PFSK-1 (cell line): ENCODE results near the gene EBF4.

Experiments used
- POLR2AphosphoS5 ChIP-seq: IDR thresholded peaks from 2 replicates; pipeline ENCODE4 v1.6.1; 2012; ENCODE audit warnings: low read depth, mild to moderate bottlenecking, control low read depth, low read length, moderate library complexity
- REST ChIP-seq, 2 experiments: IDR thresholded peaks; 2 replicates each; pipeline versions ENCODE4 v1.6.1 to v1.8.0; 2011 to 2012; ENCODE audit warnings: low read depth in 2 of 2, low read length in 2 of 2, control low read depth in 1 of 2, inconsistent platforms in 1 of 2, mild to moderate bottlenecking in 1 of 2, moderate library complexity in 1 of 2; ENCODE audit not compliant: insufficient read depth in 1 of 2
- SIN3A ChIP-seq: IDR thresholded peaks from 2 replicates; pipeline ENCODE4 v1.6.1; 2012; ENCODE audit warnings: mild to moderate bottlenecking, low read length, moderate library complexity, borderline replicate concordance; ENCODE audit not compliant: insufficient read depth

- TF ChIP-seq POLR2AphosphoS5 (no peak), SIN3A (no peak), REST (IDR thresholded peaks at IDR 0.05; ENCODE audit: insufficient read depth in 1 of 2, low read depth in 2 of 2, low read length in 2 of 2) (no peak)
These were observed 58.1 kb downstream of the EBF4 start for GRCh38 chr20:2750491-2751251.
